GM12891 (cell line): ENCODE measurements around the gene SEC22C.

Source experiments
- PAX5 ChIP-seq: IDR thresholded peaks from 2 replicates; pipeline ENCODE4 v1.6.1; 2011; ENCODE audit warnings: low read length, moderate library complexity, mild to moderate bottlenecking; ENCODE audit not compliant: insufficient read depth, severe bottlenecking
- POLR2A ChIP-seq: IDR thresholded peaks from 2 replicates; pipeline ENCODE4 v1.6.1; 2011; ENCODE audit warnings: low read depth, low read length, control low read depth
- POLR2AphosphoS5 ChIP-seq: IDR thresholded peaks from 2 replicates; pipeline ENCODE4 v1.6.1; 2011; ENCODE audit warnings: low read depth, low read length, control low read depth
- POU2F2 ChIP-seq: IDR thresholded peaks from 2 replicates; pipeline ENCODE4 v1.6.1; 2011; ENCODE audit warnings: low read depth, mild to moderate bottlenecking, control low read depth, low read length, moderate library complexity

DNA sequence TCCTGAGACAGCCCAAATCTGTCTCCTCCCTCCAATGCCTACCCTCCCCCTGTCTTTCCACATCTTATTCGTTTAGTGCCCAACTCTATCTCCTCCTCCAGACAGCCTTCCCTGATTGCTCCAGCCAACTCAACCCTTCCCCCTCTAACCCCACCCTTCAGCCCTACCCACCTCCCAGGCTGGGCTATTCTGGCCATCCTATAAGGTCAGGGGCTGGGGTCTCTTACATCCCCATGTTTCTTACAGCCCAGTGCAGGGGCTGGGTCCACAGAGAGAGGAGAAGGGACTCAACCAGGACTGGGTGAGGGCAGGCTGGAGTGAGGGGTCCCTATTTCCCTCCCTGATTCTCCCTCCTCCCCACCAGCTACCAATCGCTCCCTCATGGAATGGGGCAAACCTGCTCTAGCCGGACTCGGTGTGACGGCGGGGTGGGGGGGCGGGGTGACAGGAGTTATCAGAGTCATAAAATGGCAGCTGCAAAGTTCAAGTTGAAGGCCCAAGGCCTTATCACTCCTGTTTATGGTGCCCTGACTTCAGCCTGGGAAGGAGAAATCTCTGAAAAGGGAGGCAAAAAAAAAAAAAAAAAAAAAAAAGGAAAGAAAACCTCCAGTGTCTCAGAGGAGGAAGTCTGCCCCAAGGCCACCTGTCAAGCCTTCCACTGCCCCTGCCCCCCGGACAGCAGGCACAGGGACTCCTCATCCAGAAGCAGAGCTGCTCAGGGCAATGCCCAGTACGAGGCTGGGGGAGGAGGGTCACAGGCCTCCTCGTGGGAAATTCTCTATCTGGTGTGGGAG lies 77.2 kb downstream of the SEC22C start:
- no peak for TF ChIP-seq POLR2A
- no peak for TF ChIP-seq POLR2AphosphoS5
- no peak for TF ChIP-seq POU2F2
- TF ChIP-seq PAX5: no peak
